Activated CD8-positive, alpha-beta memory T cell treated with anti-CD3 and anti-CD28 coated beads for 4 hours (primary cell): Measurements from ENCODE around the gene SERPINA1.
A peak's percentile ranks its signal among the peaks of the same experiment; 100 is the strongest.

Source experiments
- DNase-seq, 2 donors: peaks; one replicate each; pipeline ENCODE4 v3.0.0-alpha.2; 2020; ENCODE audit warnings: low read depth in 2 of 2

The SERPINA1 gene

DNA sequence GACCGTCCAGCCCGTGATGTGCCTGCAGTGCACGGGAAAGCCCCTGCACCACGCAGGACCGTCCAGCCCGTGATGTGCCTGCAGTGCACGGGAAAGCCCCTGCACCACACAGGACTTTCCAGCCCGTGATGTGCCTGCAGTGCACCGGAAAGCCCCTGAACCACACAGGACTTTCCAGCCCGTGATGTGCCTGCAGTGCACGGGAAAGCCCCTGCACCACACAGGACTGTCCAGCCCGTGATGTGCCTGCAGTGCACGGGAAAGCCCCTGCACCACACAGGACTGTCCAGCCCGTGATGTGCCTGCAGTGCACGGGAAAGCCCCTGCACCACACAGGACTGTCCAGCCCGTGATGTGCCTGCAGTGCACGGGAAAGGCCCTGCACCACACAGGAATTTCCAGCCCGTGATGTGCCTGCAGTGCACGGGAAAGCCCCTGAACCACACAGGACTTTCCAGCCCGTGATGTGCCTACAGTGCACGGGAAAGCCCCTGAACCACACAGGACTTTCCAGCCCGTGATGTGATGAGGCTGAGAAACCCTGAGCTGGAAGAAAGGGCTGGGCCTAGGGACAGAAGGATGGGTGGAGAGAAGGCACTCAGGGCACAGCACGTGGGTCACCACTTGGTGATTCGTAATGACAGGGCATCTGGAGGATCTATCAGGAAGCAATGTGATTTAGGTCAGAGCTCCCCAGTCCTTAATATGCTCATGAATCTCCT lies 42.2 kb downstream of the SERPINA1 start:
- peak in 1 of 2 donors; percentile 54 for DNase-seq

GRCh38 chr14:94345344-94346064 lies 42.9 kb downstream of the SERPINA1 start:
- DNase-seq = no peak

- DNase-seq = no peak
Measured at GRCh38 chr14:94344389-94344788, 44.0 kb downstream of the SERPINA1 start.

- DNase-seq = no peak
Measured at GRCh38 chr14:94343238-94344005, 45.0 kb downstream of the SERPINA1 start.

GRCh38 chr14:94342334-94342934 lies 46.0 kb downstream of the SERPINA1 start:
- DNase-seq = no peak

DNA sequence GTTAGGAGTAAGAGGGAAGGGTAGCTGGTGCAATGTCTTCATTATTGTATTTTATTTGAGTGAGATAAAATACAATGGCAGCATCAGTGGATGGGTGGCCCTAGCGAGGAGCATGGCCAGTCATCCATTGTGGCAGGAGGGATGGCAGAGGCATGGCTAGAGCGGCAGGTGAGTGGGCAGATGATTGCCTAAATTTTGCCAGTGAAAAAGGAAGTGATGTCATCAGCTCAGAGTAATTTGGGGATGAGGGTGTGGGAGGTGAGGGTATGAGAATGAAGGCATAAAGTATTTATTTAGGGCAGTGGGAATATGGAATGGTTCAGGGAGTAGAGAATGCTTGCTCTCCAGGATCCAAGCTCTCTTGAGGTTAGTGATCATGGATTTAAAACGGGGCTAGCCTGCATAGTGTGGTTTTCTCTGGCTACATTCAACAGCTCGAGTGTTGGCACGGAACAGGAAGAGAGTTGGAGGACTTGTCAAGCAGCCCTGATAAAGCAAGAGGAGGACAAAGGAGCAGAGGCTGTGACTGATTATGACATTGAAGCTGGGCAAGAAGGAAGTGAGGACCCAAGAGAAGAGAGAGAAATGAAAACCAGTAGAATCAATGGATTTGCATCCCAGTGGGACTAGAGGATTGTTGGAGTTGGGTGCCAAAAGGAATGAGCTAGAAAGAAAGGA lies 46.6 kb downstream of the SERPINA1 start:
- DNase-seq = no peak

DNA sequence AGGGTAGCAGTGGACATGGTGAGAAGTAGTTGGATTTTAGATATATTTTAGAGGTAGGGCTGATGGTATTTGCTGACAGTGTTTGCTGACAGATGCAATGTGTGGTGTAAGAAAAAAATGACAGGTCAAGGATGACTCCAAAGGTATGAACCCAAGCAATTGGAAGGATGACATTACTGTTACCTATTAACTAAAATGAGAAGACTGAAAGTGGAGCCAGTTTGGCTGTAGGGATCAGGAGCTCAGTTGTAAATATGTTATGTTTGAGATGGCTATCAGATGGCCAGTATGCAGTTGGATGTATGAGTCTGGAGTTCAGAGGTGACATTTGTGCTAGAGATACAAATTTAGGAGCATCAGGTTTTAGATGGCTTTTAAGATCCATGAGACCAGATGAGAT lies 47.9 kb downstream of the SERPINA1 start:
- no peak for DNase-seq

DNA sequence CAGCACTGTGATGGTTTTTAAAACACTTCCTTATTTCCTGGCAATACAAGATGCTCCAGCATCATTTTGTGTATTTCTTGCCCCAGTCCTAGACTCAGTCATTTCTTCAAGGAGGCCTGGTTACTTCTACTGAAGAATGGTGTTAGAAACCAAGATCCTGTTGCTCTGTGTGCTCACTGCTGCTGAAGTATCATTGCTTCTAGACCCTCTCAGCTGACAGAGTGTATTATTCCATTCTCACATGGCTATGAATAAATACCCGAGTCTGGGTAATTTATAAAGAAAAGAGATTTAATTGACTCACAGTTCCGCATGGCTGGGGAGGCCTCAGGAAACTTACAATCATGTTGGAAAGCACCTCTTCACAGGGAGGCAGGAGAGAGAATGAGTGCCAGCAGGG lies 50.4 kb downstream of the SERPINA1 start:
- DNase-seq = no peak

GRCh38 chr14:94337274-94337673 lies 51.1 kb downstream of the SERPINA1 start:
- no peak for DNase-seq

DNA sequence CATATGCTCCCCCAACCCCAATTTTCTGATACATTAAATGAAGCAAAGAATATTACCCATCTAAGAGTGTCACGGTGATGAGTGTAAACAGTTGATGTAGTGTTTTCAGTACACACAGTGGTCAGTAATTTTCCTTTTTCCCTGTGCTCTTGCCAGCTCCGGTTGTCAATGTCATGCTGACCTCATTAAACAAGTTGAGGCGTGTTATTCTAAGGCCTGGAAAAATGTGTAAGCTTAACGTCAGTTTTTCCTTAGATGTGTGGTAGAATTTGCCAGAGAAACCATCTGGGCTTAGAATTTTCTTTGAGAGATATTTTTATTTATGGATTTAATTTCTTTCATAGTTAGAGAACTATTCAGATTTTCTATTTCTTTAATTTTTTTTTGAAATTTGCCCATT lies 53.5 kb downstream of the SERPINA1 start:
- DNase-seq = no peak

DNA sequence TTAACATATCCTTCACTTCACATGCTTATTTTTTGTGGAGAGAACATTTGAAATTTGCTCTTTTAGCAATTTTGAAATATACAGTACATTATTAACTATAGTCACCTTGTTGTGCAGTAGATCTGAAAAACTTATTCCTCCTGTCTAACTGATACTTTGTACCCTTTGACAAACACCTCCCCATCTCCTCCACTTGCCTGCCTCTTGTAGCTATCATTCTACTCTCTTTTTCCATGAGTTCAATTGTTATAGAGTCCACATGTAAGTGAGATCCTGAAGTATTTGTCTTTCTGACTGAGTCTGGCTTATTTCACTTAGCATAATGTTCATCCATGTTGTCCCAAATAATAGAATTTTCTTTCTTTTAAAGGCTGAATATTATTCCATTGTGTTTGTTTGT lies 55.8 kb downstream of the SERPINA1 start:
- no peak for DNase-seq

DNA sequence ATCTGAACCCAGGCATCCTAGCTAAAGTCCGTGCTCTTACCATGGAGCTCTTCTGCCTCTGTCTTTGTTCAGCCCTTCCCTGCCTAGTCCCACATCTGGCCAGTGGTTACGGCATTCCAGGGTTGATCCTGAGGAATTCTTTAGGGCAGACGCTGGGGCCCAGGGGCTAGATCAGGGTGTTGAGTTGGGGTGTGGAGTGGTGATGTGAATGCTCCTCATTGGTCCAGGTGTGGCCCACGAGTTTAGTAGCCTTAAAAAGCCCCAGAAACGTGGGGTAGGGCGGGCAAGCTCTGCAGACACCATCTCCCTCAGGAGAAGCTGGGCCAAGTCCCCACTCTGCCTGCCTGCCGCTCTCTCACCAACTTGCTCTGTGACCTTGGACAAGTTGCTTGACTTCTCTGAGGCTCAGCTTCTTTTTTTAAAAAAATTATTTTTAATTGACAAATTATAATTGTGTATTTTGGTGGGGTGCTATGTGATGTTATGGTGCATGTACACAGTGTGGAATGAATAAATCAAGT lies 56.3 kb downstream of the SERPINA1 start:
- no peak for DNase-seq

GRCh38 chr14:94331462-94331861 lies 56.9 kb downstream of the SERPINA1 start:
- DNase-seq = no peak

- no peak for DNase-seq
Measured at GRCh38 chr14:94330857-94331256, 57.5 kb downstream of the SERPINA1 start.

DNA sequence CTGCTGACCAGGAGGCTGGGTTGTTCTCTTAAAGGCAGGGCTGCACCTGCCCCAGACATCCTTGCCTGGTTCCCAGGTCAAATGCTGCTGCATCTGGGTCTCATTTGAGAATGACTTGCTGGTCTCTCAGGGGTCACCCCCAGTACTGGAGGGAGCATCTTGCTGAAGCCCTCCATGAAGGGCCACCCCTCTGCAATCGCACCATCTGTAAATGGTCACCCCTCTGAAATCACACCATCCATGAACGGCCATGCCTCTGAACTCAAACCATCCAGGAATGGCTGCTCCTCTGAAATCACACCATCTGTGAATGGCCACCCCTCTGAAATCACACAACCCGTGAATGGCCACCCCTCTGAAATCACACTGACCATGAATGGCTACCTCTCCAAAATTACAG lies 58.0 kb downstream of the SERPINA1 start:
- DNase-seq = no peak

DNA sequence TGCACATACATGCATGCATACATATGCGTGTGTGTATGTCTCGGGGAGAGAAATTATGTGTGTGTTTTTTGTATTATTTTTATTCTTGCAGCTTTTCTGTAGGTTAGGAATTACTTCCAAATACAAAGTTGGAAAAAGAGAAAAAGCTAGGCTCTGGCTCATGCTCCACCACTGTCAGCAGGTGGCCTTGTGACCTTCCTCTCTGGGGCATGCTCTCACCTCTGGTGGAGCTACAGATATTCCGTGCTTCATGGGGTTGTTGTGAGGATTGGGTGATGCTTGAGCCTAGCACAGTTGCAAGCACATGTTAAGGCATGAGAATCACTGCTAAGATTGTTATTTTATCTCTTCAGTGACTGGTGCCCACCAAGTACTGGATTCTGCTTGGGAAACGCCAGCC lies 58.5 kb downstream of the SERPINA1 start:
- DNase-seq = no peak

- no peak for DNase-seq
Measured at GRCh38 chr14:94328196-94328595, 60.2 kb downstream of the SERPINA1 start.
